Measurements from ENCODE around the gene PSMF1.

PSMF1 gene

GRCh38 chr20:1174787-1175186 lies 56.4 kb downstream of the PSMF1 start:
- TF ChIP-seq FOXP2 (optimal IDR thresholded peaks at IDR 0.05; ENCODE audit: borderline replicate concordance, extremely low read depth, extremely low read length, insufficient read depth) (no peak), REST (IDR thresholded peaks at IDR 0.05; ENCODE audit: insufficient read depth in 1 of 2, low read depth in 2 of 2, low read length in 2 of 2) (no peak), TAF1 (IDR thresholded peaks at IDR 0.05; ENCODE audit: borderline replicate concordance, insufficient read depth, low read length) (no peak), POLR2AphosphoS5 (IDR thresholded peaks at IDR 0.05; ENCODE audit: low read depth, low read length) (no peak), SIN3A (IDR thresholded peaks at IDR 0.05; ENCODE audit: borderline replicate concordance, insufficient read depth, low read length) (no peak)

- TF ChIP-seq FOXP2 (optimal IDR thresholded peaks at IDR 0.05; ENCODE audit: borderline replicate concordance, extremely low read depth, extremely low read length, insufficient read depth) = no peak
- no peak for TF ChIP-seq TAF1 (IDR thresholded peaks at IDR 0.05; ENCODE audit: borderline replicate concordance, insufficient read depth, low read length)
- no peak for TF ChIP-seq POLR2AphosphoS5 (IDR thresholded peaks at IDR 0.05; ENCODE audit: low read depth, low read length)
- no peak for TF ChIP-seq SIN3A (IDR thresholded peaks at IDR 0.05; ENCODE audit: borderline replicate concordance, insufficient read depth, low read length)
- no peak for TF ChIP-seq REST (IDR thresholded peaks at IDR 0.05; ENCODE audit: insufficient read depth in 1 of 2, low read depth in 2 of 2, low read length in 2 of 2)
These were observed 59.3 kb downstream of the PSMF1 start for GRCh38 chr20:1177680-1178079.

- TF ChIP-seq TAF1 (IDR thresholded peaks at IDR 0.05; ENCODE audit: borderline replicate concordance, insufficient read depth, low read length) (no peak), REST (IDR thresholded peaks at IDR 0.05; ENCODE audit: insufficient read depth in 1 of 2, low read depth in 2 of 2, low read length in 2 of 2) (no peak), POLR2AphosphoS5 (IDR thresholded peaks at IDR 0.05; ENCODE audit: low read depth, low read length) (no peak), SIN3A (IDR thresholded peaks at IDR 0.05; ENCODE audit: borderline replicate concordance, insufficient read depth, low read length) (no peak), FOXP2 (optimal IDR thresholded peaks at IDR 0.05; ENCODE audit: borderline replicate concordance, extremely low read depth, extremely low read length, insufficient read depth) (no peak)
These were observed 59.7 kb downstream of the PSMF1 start for GRCh38 chr20:1178103-1178502.

GRCh38 chr20:1178623-1179022 lies 60.2 kb downstream of the PSMF1 start:
- no peak for TF ChIP-seq REST (IDR thresholded peaks at IDR 0.05; ENCODE audit: insufficient read depth in 1 of 2, low read depth in 2 of 2, low read length in 2 of 2)
- no peak for TF ChIP-seq SIN3A (IDR thresholded peaks at IDR 0.05; ENCODE audit: borderline replicate concordance, insufficient read depth, low read length)

GRCh38 chr20:1180949-1181348 lies 62.5 kb downstream of the PSMF1 start:
- TF ChIP-seq REST (IDR thresholded peaks at IDR 0.05; ENCODE audit: insufficient read depth in 1 of 2, low read depth in 2 of 2, low read length in 2 of 2) = no peak
- TF ChIP-seq SIN3A (IDR thresholded peaks at IDR 0.05; ENCODE audit: borderline replicate concordance, insufficient read depth, low read length) = no peak
- no peak for TF ChIP-seq FOXP2 (optimal IDR thresholded peaks at IDR 0.05; ENCODE audit: borderline replicate concordance, extremely low read depth, extremely low read length, insufficient read depth)
- no peak for TF ChIP-seq POLR2AphosphoS5 (IDR thresholded peaks at IDR 0.05; ENCODE audit: low read depth, low read length)
- no peak for TF ChIP-seq TAF1 (IDR thresholded peaks at IDR 0.05; ENCODE audit: borderline replicate concordance, insufficient read depth, low read length)

Data from PFSK-1 (cell line).